ENCODE results near the gene RBP3. TPM values are rescaled to one million over a fixed set of nuclear protein-coding genes. Genes with fewer than 3 reads are reported as not detected.

Gene RBP3
- total and polyA plus RNA-seq, 8 donors, result not detected

DNA sequence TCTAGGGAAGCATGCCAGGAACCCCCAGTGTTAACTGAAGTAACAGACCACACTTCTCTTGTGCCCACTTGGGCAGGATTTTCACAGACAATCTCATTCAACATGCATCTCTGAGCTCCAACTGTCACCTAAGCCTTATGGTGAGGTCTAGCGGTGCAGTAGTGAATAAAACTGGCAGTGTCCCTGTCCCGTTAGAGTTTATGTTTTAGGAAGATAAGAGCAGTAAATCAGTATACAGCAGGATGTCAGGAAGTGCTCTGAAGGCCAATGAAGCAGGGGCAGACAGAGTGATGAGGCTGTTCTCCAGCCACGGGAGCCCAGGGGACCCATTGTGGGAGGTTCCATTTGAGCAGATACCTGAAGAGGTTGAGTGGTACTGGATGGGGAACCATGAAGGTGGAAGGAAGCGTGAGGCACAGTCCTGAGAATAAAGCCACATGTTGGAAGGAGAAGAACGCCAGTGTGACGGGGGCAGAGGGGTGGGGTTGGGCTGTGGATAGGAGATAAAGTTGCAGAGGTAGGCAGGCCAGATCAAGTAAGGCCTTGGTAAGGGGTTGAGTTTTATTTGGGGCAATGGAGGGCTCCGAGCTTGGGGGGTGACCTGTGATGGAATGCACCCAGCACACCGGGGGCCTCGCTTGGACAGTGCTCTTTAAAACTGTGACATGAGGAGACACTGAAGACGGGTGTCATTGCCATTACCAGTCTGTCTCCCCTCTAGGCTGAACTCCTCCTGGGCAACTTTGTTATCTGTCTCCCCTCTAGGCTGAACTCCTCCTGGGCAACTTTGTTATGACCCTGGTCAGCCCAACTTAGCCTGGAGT, 41.6 kb upstream of the RBP3 start:
- no peak for DNase-seq
- peaks cover 7 to 10% (median 9%) of the 10 kb centered on the region in 4 donors for H3K4me1 ChIP-seq
- no peaks in the 10 kb centered on the region for H3K36me3 ChIP-seq
- TF ChIP-seq, protein P1, sequence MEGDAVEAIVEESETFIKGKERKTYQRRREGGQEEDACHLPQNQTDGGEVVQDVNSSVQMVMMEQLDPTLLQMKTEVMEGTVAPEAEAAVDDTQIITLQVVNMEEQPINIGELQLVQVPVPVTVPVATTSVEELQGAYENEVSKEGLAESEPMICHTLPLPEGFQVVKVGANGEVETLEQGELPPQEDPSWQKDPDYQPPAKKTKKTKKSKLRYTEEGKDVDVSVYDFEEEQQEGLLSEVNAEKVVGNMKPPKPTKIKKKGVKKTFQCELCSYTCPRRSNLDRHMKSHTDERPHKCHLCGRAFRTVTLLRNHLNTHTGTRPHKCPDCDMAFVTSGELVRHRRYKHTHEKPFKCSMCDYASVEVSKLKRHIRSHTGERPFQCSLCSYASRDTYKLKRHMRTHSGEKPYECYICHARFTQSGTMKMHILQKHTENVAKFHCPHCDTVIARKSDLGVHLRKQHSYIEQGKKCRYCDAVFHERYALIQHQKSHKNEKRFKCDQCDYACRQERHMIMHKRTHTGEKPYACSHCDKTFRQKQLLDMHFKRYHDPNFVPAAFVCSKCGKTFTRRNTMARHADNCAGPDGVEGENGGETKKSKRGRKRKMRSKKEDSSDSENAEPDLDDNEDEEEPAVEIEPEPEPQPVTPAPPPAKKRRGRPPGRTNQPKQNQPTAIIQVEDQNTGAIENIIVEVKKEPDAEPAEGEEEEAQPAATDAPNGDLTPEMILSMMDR (IDR thresholded peaks at IDR 0.05), result no peak
- TF ChIP-seq POLR2AphosphoS5 (IDR thresholded peaks at IDR 0.05), result no peak
- no peaks in the 10 kb centered on the region for H3K9me3 ChIP-seq
- no peak overlapping the region for H3K27ac ChIP-seq
- H3K27me3 ChIP-seq, result peaks cover 0 to 52% (median 5%) of the 10 kb centered on the region in 3 donors
- H3K4me3 ChIP-seq, result no peak overlapping the region
- intact Hi-C loops (cut with DNase I; ENCODE audit: low total_unique reads), result no loop called here
- WGBS, 5 donors, result 59 to 72% (median 65%) methylated on average over 10 of the region's 10 CpGs

DNA sequence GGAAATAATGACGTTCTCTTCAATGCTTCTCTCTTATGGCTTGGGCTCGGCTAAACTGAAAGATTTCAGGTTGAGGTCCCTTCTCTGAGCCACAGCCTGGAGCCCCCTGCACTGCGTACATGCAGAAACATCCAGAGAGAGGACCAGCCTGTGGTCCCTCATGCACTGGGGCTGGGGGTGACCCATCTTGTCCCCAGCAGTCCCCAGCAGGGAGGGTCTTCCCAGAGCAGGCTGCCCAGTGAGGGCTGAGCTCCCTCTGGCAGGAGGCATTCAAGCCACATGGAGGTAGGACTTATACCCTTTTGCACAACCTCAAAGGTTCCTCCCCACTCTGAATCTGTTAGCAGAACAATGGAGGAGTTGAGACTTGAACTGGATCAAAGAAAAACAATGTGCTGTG, 40.8 kb upstream of the RBP3 start:
- Histone ChIP-seq H3K9me3 (no peaks in the 10 kb centered on the region), H3K4me3 (no peak overlapping the region), H3K36me3 (no peaks in the 10 kb centered on the region), H3K4me1 (peaks cover 7 to 15% (median 14%) of the 10 kb centered on the region in 4 donors), H3K27me3 (peaks cover 0 to 48% (median 3%) of the 10 kb centered on the region in 3 donors), H3K27ac (no peak overlapping the region)
- intact Hi-C loops (cut with DNase I; ENCODE audit: low total_unique reads), result no loop called here
- TF ChIP-seq POLR2A (IDR thresholded peaks at IDR 0.05) (no peak), EP300 (IDR thresholded peaks at IDR 0.05) (no peak), POLR2AphosphoS5 (IDR thresholded peaks at IDR 0.05) (no peak)
- TF ChIP-seq, protein P1 (IDR thresholded peaks at IDR 0.05), result no peak
- no peak for DNase-seq
- WGBS, 5 donors, result 84 to 94% (median 86%) methylated on average over 3 of the region's 3 CpGs

DNA sequence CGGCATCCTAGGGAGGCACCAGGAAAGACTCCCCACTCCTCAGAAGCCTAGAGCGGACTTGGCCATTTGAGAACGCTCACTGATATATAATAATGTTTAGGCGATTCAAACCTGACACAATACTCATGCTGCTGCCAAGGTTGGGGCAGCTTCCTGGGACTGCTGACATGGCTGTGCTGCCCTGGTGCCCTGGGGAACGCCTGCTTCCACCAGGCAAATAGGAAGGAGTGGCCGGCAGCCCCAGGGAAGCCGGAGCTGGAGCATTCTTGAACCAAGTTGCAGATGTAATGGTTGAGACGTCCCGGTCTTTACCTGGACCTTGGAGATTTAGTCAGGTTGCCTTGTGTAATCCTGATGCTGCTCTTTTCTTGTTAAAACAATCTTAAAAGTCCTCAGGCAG, 39.4 kb upstream of the RBP3 start:
- TF ChIP-seq POLR2A (IDR thresholded peaks at IDR 0.05) (no peak), EP300 (IDR thresholded peaks at IDR 0.05) (no peak), POLR2AphosphoS5 (IDR thresholded peaks at IDR 0.05) (no peak)
- TF ChIP-seq, protein P1 (IDR thresholded peaks at IDR 0.05), result no peak
- H3K4me1 ChIP-seq, result peaks cover 7 to 15% (median 14%) of the 10 kb centered on the region in 4 donors
- H3K27me3 ChIP-seq, result peaks cover 0 to 37% (median 2%) of the 10 kb centered on the region in 3 donors
- no peaks in the 10 kb centered on the region for H3K9me3 ChIP-seq
- no peak overlapping the region for H3K4me3 ChIP-seq
- intact Hi-C loops (cut with DNase I; ENCODE audit: low total_unique reads), result no loop called here
- H3K27ac ChIP-seq, result no peak overlapping the region
- no peaks in the 10 kb centered on the region for H3K36me3 ChIP-seq
- 52 to 76% (median 65%) methylated on average over 9 of the region's 9 CpGs for WGBS, 5 donors
- DNase-seq, result no peak

DNA sequence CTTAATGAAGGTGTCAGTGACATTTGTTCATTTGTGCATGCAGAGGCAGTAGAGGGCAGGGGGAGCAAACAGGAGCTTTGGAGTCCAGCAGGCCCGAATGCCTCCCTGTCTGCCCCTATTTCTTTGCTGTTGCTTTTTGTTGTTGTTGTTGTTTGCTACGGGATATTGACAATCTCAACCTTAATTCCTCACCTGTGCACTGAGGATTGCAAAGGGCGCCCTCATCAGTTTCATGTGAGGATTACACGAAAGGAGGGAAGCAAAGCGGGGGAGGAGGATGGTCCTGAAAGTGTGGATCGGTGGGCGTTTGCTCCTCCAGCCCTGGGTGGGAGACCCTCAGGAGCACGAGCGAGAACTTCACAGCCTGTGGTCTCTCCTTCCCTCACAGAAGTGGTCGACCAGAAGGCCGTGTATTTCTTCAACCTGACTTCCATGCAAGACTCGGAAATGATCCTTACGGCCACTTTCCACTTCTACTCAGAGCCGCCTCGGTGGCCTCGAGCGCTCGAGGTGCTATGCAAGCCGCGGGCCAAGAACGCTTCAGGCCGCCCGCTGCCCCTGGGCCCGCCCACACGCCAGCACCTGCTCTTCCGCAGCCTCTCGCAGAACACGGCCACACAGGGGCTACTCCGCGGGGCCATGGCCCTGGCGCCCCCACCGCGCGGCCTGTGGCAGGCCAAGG, 38.6 kb upstream of the RBP3 start:
- 85 to 89% (median 86%) methylated on average over 30 to 34 of the region's 34 CpGs for WGBS, 5 donors
- no peak for DNase-seq
- intact Hi-C loops (cut with DNase I; ENCODE audit: low total_unique reads), result loop anchor here (5.0 kb wide), 1 partner anchor 257 kb away; no protein-coding TSS in a partner anchor
- H3K36me3 ChIP-seq, result no peaks in the 10 kb centered on the region
- no peak overlapping the region for H3K27ac ChIP-seq
- H3K4me3 ChIP-seq, result no peak overlapping the region
- H3K27me3 ChIP-seq, result peaks cover 0 to 37% (median 0%) of the 10 kb centered on the region in 3 donors
- TF ChIP-seq POLR2AphosphoS5 (IDR thresholded peaks at IDR 0.05) (no peak), EP300 (IDR thresholded peaks at IDR 0.05) (no peak), POLR2A (IDR thresholded peaks at IDR 0.05) (no peak)
- TF ChIP-seq, protein P1 (IDR thresholded peaks at IDR 0.05), result no peak
- H3K4me1 ChIP-seq, result peaks cover 7 to 15% (median 14%) of the 10 kb centered on the region in 4 donors
- no peaks in the 10 kb centered on the region for H3K9me3 ChIP-seq

Data from stomach (tissue), 9 donors.